ENCODE results near the gene C1QL3.

The C1QL3 gene

GRCh38 chr10:16521311-16522016 is at the start of gene C1QL3:
Gene C1QL3 (minus strand): TSS chr10:16521879. CDS start chr10:16521065, 814 bp downstream.
- DNase-seq (ENCODE audit: low spot score) = peak; percentile 68
- no peak for TF ChIP-seq CTCF (IDR thresholded peaks at IDR 0.05; ENCODE audit: extremely low read depth, missing control alignments)

- no peak for TF ChIP-seq CTCF (IDR thresholded peaks at IDR 0.05; ENCODE audit: extremely low read depth, missing control alignments)
- peak; percentile 45 for DNase-seq (ENCODE audit: low spot score)
Measured at GRCh38 chr10:16570731-16571130, 49.1 kb upstream of the C1QL3 start.

GRCh38 chr10:16566202-16566805 is 44.6 kb upstream of the C1QL3 start:
- no peak for DNase-seq (ENCODE audit: low spot score)
- TF ChIP-seq CTCF (IDR thresholded peaks at IDR 0.05; ENCODE audit: extremely low read depth, missing control alignments) = no peak

- no peak for DNase-seq (ENCODE audit: low spot score)
- TF ChIP-seq CTCF (IDR thresholded peaks at IDR 0.05; ENCODE audit: extremely low read depth, missing control alignments) = no peak
Measured at GRCh38 chr10:16565604-16566003, 43.9 kb upstream of the C1QL3 start.

- TF ChIP-seq CTCF (IDR thresholded peaks at IDR 0.05; ENCODE audit: extremely low read depth, missing control alignments) = no peak
- DNase-seq (ENCODE audit: low spot score) = no peak
Measured at GRCh38 chr10:16562891-16563290, 41.2 kb upstream of the C1QL3 start.

- no peak for DNase-seq (ENCODE audit: low spot score)
- no peak for TF ChIP-seq CTCF (IDR thresholded peaks at IDR 0.05; ENCODE audit: extremely low read depth, missing control alignments)
Measured at GRCh38 chr10:16559236-16559773, 37.6 kb upstream of the C1QL3 start.

- TF ChIP-seq CTCF (IDR thresholded peaks at IDR 0.05; ENCODE audit: extremely low read depth, missing control alignments) = no peak
- DNase-seq (ENCODE audit: low spot score) = no peak
Measured at GRCh38 chr10:16547973-16548372, 26.3 kb upstream of the C1QL3 start.
